HepG2 (cell line): Measurements from ENCODE around the gene SMIM44. TPM values are rescaled to one million over a fixed set of nuclear protein-coding genes. Genes with fewer than 3 reads are reported as not detected.

ENCODE experiments used
- CEBPB ChIP-seq: IDR thresholded peaks from 2 replicates; pipeline ENCODE4 v1.6.1; 2011; ENCODE audit warnings: low read depth, low read length, improper control_type of control experiment, borderline replicate concordance
- CHD2 ChIP-seq: IDR thresholded peaks from 2 replicates; pipeline ENCODE4 v1.6.1; 2011; ENCODE audit warnings: low read depth, low read length, improper control_type of control experiment
- HIC2 ChIP-seq: sonication (generic); formaldehyde crosslinking; IDR thresholded peaks from 2 replicates; pipeline ENCODE4 v1.9.0; 2022; ENCODE audit warnings: low read depth, missing genetic modification reagents
- HNF4A ChIP-seq: sonication (generic); formaldehyde crosslinking; IDR thresholded peaks from 2 replicates; pipeline ENCODE4 v1.4.0; 2020; ENCODE audit warnings: missing genetic modification reagents
- KMT2B ChIP-seq: IDR thresholded peaks from 2 replicates; pipeline ENCODE4 v1.6.1; 2016; ENCODE audit warnings: missing genetic modification reagents, missing compliant biosample characterization
- PAX8 ChIP-seq: sonication (generic); formaldehyde crosslinking; IDR thresholded peaks from 2 replicates; pipeline ENCODE4 v1.8.0; 2022; ENCODE audit warnings: mild to moderate bottlenecking, missing genetic modification reagents, borderline replicate concordance
- RXRB ChIP-seq: IDR thresholded peaks from 2 replicates; pipeline ENCODE4 v1.6.1; 2016; ENCODE audit warnings: borderline replicate concordance, missing genetic modification reagents, missing compliant biosample characterization
- ZBTB21 ChIP-seq: sonication (generic); formaldehyde crosslinking; IDR thresholded peaks from 2 replicates; pipeline ENCODE4 v1.4.0; 2020; ENCODE audit warnings: missing genetic modification reagents
- ZFP1 ChIP-seq: IDR thresholded peaks from 2 replicates; pipeline ENCODE4 v1.6.1; 2016
- ZIK1 ChIP-seq: sonication (generic); formaldehyde crosslinking; IDR thresholded peaks from 2 replicates; pipeline ENCODE4 v1.5.0; 2020; ENCODE audit warnings: mild to moderate bottlenecking, low read depth, missing genetic modification reagents, borderline replicate concordance
- ZNF232 ChIP-seq: sonication (generic); formaldehyde crosslinking; IDR thresholded peaks from 2 replicates; pipeline ENCODE4 v1.4.0; 2020; ENCODE audit warnings: missing genetic modification reagents, borderline replicate concordance
- ZNF335 ChIP-seq: sonication (generic); formaldehyde crosslinking; IDR thresholded peaks from 2 replicates; pipeline ENCODE4 v1.4.0; 2020; ENCODE audit warnings: missing genetic modification reagents
- ZNF670 ChIP-seq: sonication (generic); formaldehyde crosslinking; IDR thresholded peaks from 2 replicates; pipeline ENCODE4 v1.8.0; 2022; ENCODE audit warnings: mild to moderate bottlenecking, missing genetic modification reagents, borderline replicate concordance
- ZZZ3 ChIP-seq: sonication (generic); formaldehyde crosslinking; IDR thresholded peaks from 2 replicates; pipeline ENCODE4 v1.4.0; 2020; ENCODE audit warnings: missing genetic modification reagents, mild to moderate bottlenecking, borderline replicate concordance
- polyA plus RNA-seq, 8 experiments: library from polyadenylated mRNA; depleted of rRNA in 3 of 8; stranded (reverse) in 7 of 8; unstranded in 1 of 8; fragments of >200 nt; fragmentation: Illumina TruSeq in 4 of 8; extraction: Trizol in 4 of 8; gene quantifications; 2 replicates each; pipeline versions ENCODE4 v1.2.1 to v1.2.3, GENCODE V29; 2011 to 2016; ENCODE audit warnings: low read depth in 4 of 8, missing spikeins in 1 of 8, mixed read lengths in 1 of 8; ENCODE audit not compliant: insufficient read depth in 1 of 8
- total RNA-seq, 5 experiments: library from RNA; depleted of rRNA; stranded (reverse); fragments of >200 nt; fragmentation: Illumina TruSeq; extraction: Trizol; gene quantifications; 2 replicates each; pipeline ENCODE4 v1.2.3, GENCODE V29; 2016; ENCODE audit warnings: low read depth in 1 of 5
- TF ChIP-seq, protein P1 (sequence below): sonication (generic); formaldehyde crosslinking; IDR thresholded peaks from 2 replicates; pipeline ENCODE4 v1.4.0; 2020; ENCODE audit warnings: missing genetic modification reagents, low read depth, mild to moderate bottlenecking, borderline replicate concordance
- TF ChIP-seq, protein P2 (sequence below): sonication (generic); formaldehyde crosslinking; conservative IDR thresholded peaks from 2 replicates; pipeline ENCODE4 v1.4.0; 2020; ENCODE audit warnings: mild to moderate bottlenecking, missing genetic modification reagents, moderate library complexity
- TF ChIP-seq, protein P3 (sequence below): sonication (generic); formaldehyde crosslinking; IDR thresholded peaks from 2 replicates; pipeline ENCODE4 v1.4.0; 2020; ENCODE audit warnings: missing genetic modification reagents

Gene SMIM44
- total and polyA plus RNA-seq, 2 of the 13 experiments (the other 11 are each of a cell fraction or from before 2014, with no cell fraction given), result not detected

DNA sequence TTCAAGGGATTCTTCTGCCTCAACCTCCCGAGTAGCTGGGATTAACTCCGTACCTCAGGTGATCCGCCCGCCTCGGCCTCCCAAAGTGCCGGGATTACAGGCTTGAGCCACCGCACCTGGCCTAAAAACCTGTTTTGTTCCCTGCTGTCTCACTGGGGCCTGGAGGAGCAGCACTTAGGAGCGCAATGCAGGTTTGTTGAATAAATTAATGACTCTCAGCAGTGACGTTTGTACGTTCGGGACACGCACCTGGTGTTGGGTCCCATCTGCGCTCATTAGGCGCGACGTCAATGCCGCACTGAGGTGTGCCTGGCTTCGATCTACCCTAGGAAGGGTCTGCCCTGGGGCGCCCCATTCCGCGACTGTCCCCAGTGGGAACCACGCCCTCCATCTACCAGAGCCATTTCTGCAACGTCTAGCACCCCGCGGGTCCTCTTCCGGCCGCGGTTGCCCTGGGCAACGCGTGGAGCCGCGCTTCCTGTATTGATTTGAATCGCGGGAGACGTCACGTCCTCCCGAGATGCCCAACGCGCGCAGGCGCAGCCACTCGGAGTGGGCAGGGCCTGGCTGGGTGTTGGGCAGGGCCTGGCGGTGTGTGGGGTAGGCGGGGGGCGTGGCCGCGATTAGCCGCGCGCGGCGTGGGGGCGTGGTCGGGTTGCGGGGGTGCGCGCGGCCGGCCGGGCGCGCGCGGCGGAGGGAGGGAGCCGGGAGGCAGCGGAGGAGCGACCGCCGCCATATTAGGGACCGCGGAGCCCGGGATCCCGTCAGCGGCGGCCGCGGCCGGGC, 22.6 kb upstream of the SMIM44 start, which contains the start of gene FZR1 (continued):
- TF ChIP-seq, protein P1, sequence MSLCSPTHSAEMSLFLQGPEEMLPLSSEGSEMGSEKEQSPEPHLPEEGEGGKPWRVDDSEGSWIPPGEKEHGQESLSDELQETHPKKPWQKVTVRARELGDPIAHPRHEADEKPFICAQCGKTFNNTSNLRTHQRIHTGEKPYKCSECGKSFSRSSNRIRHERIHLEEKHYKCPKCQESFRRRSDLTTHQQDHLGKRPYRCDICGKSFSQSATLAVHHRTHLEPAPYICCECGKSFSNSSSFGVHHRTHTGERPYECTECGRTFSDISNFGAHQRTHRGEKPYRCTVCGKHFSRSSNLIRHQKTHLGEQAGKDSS (CRISPR knock-in tag), result 0 out of 2 replicates have a peak, but pooled peaks have one; percentile 43
- no peak for TF ChIP-seq PAX8
- TF ChIP-seq, protein P2, sequence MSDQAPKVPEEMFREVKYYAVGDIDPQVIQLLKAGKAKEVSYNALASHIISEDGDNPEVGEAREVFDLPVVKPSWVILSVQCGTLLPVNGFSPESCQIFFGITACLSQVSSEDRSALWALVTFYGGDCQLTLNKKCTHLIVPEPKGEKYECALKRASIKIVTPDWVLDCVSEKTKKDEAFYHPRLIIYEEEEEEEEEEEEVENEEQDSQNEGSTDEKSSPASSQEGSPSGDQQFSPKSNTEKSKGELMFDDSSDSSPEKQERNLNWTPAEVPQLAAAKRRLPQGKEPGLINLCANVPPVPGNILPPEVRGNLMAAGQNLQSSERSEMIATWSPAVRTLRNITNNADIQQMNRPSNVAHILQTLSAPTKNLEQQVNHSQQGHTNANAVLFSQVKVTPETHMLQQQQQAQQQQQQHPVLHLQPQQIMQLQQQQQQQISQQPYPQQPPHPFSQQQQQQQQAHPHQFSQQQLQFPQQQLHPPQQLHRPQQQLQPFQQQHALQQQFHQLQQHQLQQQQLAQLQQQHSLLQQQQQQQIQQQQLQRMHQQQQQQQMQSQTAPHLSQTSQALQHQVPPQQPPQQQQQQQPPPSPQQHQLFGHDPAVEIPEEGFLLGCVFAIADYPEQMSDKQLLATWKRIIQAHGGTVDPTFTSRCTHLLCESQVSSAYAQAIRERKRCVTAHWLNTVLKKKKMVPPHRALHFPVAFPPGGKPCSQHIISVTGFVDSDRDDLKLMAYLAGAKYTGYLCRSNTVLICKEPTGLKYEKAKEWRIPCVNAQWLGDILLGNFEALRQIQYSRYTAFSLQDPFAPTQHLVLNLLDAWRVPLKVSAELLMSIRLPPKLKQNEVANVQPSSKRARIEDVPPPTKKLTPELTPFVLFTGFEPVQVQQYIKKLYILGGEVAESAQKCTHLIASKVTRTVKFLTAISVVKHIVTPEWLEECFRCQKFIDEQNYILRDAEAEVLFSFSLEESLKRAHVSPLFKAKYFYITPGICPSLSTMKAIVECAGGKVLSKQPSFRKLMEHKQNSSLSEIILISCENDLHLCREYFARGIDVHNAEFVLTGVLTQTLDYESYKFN (CRISPR knock-in tag), result peak; percentile 68
- TF ChIP-seq ZBTB21 (CRISPR knock-in tag), result peak; percentile 76
- TF ChIP-seq, protein P3, sequence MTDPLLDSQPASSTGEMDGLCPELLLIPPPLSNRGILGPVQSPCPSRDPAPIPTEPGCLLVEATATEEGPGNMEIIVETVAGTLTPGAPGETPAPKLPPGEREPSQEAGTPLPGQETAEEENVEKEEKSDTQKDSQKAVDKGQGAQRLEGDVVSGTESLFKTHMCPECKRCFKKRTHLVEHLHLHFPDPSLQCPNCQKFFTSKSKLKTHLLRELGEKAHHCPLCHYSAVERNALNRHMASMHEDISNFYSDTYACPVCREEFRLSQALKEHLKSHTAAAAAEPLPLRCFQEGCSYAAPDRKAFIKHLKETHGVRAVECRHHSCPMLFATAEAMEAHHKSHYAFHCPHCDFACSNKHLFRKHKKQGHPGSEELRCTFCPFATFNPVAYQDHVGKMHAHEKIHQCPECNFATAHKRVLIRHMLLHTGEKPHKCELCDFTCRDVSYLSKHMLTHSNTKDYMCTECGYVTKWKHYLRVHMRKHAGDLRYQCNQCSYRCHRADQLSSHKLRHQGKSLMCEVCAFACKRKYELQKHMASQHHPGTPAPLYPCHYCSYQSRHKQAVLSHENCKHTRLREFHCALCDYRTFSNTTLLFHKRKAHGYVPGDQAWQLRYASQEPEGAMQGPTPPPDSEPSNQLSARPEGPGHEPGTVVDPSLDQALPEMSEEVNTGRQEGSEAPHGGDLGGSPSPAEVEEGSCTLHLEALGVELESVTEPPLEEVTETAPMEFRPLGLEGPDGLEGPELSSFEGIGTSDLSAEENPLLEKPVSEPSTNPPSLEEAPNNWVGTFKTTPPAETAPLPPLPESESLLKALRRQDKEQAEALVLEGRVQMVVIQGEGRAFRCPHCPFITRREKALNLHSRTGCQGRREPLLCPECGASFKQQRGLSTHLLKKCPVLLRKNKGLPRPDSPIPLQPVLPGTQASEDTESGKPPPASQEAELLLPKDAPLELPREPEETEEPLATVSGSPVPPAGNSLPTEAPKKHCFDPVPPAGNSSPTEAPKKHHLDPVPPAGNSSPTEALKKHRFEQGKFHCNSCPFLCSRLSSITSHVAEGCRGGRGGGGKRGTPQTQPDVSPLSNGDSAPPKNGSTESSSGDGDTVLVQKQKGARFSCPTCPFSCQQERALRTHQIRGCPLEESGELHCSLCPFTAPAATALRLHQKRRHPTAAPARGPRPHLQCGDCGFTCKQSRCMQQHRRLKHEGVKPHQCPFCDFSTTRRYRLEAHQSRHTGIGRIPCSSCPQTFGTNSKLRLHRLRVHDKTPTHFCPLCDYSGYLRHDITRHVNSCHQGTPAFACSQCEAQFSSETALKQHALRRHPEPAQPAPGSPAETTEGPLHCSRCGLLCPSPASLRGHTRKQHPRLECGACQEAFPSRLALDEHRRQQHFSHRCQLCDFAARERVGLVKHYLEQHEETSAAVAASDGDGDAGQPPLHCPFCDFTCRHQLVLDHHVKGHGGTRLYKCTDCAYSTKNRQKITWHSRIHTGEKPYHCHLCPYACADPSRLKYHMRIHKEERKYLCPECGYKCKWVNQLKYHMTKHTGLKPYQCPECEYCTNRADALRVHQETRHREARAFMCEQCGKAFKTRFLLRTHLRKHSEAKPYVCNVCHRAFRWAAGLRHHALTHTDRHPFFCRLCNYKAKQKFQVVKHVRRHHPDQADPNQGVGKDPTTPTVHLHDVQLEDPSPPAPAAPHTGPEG (CRISPR knock-in tag), result peak; percentile 72; the same call in 1 of the 2 replicates
- TF ChIP-seq ZNF232 (CRISPR knock-in tag), result 0 out of 2 replicates have a peak, but pooled peaks have one; percentile 15
- TF ChIP-seq RXRB (CRISPR knock-in tag), result peak; percentile 33; the same call in 1 of the 2 replicates
- TF ChIP-seq HIC2 (CRISPR knock-in tag), result no peak
- TF ChIP-seq ZZZ3 (CRISPR knock-in tag), result peak; percentile 28; the same call in 1 of the 2 replicates
- no peak for TF ChIP-seq CEBPB
- TF ChIP-seq CHD2, result 0 out of 2 replicates have a peak, but pooled peaks have one; percentile 43
- peak; percentile 65; the same call in 1 of the 2 replicates for TF ChIP-seq KMT2B (CRISPR knock-in tag)
- no peak for TF ChIP-seq ZNF670 (CRISPR knock-in tag)
- no peak for TF ChIP-seq HNF4A (CRISPR knock-in tag)
- no peak for TF ChIP-seq ZFP1 (CRISPR knock-in tag)
- no peak for TF ChIP-seq ZIK1
- peak; percentile 68 for TF ChIP-seq ZNF335 (CRISPR knock-in tag)
